Fibroblast of skin of left biceps (primary cell): ENCODE measurements around the gene MMS22L.
A peak's percentile ranks its signal among the peaks of the same experiment; 100 is the strongest.

Experiments
- DNase-seq, 2 experiments: peaks; one replicate each; pipeline ENCODE4 v3.0.0-alpha.2; 2013; ENCODE audit warnings: low read depth in 2 of 2

The MMS22L gene, protein sequence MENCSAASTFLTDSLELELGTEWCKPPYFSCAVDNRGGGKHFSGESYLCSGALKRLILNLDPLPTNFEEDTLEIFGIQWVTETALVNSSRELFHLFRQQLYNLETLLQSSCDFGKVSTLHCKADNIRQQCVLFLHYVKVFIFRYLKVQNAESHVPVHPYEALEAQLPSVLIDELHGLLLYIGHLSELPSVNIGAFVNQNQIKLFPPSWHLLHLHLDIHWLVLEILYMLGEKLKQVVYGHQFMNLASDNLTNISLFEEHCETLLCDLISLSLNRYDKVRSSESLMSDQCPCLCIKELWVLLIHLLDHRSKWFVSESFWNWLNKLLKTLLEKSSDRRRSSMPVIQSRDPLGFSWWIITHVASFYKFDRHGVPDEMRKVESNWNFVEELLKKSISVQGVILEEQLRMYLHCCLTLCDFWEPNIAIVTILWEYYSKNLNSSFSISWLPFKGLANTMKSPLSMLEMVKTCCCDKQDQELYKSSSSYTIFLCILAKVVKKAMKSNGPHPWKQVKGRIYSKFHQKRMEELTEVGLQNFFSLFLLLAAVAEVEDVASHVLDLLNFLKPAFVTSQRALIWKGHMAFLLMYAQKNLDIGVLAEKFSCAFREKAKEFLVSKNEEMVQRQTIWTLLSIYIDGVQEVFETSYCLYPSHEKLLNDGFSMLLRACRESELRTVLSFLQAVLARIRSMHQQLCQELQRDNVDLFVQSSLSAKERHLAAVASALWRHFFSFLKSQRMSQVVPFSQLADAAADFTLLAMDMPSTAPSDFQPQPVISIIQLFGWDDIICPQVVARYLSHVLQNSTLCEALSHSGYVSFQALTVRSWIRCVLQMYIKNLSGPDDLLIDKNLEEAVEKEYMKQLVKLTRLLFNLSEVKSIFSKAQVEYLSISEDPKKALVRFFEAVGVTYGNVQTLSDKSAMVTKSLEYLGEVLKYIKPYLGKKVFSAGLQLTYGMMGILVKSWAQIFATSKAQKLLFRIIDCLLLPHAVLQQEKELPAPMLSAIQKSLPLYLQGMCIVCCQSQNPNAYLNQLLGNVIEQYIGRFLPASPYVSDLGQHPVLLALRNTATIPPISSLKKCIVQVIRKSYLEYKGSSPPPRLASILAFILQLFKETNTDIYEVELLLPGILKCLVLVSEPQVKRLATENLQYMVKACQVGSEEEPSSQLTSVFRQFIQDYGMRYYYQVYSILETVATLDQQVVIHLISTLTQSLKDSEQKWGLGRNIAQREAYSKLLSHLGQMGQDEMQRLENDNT

DNA sequence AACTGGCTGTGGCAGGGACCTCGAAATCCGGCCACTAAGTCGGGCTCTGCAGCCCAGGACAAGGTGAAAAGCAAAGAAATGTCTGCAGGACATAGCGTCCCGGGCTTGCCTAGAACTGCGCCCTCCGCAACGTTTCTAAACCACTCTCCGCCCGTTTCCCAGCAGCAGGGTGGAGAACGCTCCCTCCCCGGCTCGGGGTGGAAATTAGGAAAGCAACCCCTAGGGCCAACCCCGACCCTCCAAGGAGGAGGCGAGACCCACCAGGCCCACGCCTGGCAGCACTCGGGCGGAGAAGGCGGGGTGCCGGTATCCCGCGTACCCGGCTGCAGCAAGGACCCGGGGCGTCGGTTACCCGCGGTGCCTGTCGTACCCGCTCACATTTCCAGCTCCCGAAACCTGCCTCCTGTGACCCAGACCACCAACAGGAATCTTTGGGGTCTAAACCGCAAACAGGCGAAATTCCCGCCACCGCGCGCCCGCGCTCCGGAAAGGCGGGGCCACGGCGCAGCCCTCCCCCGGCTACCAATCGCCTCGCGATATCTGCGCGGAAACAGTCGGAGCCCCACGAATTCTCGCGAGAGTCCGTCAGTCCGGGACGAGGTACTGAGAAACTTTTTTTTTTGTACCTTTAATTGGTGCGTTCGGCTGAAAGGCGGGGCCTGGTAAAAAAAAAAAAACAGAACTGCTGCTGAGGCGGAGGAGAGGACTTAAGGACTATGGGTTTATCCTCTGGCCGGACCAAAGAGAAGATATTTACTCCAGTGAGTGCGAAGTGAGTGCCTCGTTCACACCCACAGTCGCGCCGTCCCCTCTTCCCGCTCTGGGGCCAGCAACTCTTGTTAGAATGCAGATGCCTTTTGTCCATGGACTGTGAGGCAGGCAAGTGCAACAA is at the start of gene MMS22L:
TSS of gene MMS22L (minus strand) at position 491 of the 892 bp plus-strand sequence. CDS start 739 bp downstream, outside the sequence.
- DNase-seq: peak; percentile 88 to 91

DNA sequence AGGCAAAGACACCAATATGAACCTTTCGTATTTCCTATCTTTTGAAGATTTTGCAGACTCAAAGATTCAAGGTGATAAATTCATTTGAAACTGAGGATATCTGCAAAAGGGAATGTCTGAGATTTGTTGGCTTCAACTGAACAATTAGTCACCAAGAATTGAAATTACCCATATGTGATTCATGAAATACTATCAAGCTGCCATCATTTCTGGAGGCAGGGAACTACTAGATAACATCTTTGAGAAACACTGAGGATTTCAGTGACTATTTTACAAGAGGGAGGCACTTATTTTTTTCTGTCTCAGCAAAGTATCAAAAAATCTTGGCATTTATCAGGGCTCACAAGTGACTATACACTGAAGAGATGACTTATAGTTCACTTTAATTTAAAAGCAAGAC is 39.8 kb upstream of the MMS22L start:
- peak; percentile 6 to 13 for DNase-seq

DNA sequence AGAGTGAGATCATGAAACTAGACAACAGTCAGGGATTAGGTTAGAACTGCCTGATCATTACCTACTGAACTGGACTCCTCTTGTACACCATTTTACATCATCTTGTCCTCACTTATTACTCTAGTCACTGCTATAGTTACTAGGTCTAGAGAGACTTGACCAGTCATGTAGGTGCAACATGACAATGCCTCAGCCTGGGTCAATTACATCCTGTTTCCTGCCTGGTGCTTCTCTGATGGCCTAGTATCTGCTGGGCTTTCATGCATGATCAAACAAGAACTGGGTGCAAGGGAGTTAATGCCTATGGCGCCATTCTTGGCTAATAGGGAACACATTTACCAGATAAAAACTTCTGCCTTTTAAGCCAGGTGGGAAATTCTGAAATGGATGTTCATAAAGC is 39.2 kb upstream of the MMS22L start:
- no peak for DNase-seq

DNA sequence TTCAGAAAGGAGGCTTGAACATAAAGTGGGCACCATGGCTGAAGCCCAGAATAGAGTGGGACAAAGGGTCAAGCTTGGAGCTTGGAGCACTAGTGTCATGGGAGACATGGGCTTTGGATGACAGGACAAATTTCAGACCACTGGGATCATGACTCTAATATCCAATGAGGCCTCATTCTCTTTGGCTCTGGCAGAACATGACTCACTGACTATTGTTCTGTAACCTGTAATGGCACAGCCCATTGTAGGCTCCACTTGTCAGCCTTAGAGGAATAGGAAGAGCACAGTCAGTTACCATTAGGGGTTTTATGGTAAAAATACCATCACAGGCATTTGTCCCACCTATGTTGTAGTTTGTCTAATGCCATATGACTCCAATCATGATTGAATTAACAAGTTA is 34.0 kb upstream of the MMS22L start:
- no peak for DNase-seq

DNA sequence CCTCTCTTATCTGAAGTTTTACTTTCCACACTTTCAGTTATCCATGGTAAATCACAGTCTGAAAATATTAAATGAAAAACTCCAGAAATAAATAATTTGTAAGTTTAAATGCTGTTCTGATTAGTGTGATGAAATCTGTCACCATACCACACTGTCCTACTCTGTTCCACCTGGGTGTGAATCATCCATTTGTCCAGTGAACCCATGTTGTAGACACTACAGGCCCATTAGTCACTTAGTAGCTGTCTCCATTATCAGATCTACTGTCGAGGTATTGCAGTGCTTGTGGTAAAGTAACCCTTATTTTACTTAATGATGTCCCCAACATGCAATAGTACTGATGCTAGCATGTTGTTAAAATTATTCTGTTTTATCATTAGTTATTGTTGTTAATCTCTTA is 29.2 kb upstream of the MMS22L start:
- no peak for DNase-seq

DNA sequence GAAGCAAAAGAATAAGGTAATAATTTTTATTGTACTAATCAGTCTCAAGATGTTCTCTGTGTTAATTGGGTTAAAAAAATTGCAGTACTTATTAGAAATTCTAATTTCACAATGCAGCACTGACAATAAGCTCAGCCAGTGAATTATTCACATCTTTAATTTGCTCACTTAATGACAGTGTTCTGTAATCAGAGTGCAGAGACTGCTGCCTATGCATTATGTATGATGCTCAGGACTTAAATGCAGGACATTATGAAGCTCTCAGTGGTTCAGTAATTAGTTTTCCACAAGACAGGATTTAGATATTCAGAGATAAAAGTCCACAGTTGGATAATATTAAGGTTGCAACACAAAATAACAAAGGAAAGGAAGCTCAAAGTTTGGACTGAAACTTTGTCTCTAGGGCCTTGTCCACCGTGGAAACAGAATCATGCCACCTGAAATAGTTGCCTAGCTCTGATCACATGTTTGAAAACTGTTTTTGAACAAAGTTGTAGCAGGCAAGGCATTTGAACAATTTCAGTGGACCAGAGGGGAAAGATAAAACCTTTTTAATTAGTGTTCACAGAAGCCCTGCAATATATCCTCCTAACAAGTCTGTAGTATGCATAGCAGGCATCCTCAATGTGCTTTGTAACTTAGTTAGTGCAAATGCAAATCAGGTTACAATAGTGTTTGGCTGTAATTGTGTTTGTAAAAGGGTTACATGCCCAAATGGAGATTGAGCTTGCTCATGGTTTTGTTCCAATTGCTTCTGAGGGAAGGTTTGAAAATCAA is 23.7 kb upstream of the MMS22L start:
- DNase-seq: no peak

DNA sequence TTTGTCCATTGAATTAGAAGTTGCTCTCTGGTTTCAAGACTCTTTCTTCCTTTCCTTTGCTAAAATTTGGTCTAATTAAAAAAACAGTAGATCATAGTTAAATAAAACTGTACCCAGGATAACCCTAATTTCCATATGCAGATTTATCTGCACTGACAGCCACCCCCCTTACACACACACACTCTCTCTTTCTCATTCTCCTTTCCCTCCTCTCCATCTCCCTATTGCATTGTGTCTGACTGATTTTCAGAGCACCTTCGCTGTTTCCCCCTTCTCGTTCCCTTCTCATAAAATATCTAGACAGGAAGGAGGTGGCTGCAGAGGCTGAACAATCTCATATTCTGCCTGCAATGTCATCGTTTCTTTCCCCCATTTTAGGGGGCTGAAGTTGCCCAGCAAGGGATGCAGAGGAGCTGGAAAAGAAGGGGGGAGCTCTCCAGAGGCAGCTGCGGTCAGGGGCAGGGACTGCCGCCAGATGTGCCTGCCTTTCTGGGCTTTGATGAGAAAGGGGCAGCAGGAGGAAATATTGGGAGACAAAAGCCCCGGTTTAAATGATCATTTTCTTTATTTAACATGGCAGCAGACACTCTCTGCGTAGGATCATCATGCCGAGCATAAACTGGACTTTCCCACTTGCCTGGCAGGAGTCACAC is 22.5 kb upstream of the MMS22L start:
- no peak for DNase-seq

DNA sequence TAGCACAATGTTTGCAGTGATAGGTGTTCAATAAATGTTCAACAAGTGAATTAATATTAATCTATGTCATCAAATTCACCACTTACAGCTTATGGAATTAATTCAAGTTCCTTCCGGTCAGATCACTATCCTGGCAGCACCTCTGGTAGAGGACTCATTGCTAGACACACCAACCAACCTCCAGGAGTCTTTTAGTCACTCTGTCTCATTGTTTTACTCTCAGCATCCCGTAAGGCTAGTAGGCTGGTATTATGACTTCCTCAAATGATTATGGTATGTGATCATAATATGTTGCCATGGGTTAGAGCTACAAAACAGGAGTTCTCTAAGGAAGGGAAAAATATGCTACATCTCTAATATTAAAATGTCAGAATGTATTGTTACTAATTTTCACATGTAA is 21.7 kb upstream of the MMS22L start:
- no peak for DNase-seq

DNA sequence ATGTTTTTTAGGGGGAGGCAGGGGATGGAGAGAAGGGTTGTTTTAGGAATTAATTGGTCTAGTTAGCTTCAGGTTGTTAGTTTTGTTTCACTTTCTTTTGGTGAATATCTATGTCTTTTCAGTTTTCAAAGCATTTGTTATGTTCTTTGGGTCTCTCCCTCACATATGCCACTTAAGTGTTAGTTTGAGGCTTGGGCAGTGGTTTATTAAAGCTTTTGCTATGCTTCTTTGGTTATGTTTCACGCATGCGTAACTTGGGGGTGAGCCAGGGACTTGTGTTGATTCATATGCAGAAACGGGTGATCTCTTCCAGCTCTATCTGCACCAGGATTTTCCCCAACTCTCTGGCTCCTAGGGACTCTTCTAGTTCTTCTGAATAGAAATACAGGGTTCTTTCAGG is 11.4 kb upstream of the MMS22L start:
- DNase-seq: no peak

DNA sequence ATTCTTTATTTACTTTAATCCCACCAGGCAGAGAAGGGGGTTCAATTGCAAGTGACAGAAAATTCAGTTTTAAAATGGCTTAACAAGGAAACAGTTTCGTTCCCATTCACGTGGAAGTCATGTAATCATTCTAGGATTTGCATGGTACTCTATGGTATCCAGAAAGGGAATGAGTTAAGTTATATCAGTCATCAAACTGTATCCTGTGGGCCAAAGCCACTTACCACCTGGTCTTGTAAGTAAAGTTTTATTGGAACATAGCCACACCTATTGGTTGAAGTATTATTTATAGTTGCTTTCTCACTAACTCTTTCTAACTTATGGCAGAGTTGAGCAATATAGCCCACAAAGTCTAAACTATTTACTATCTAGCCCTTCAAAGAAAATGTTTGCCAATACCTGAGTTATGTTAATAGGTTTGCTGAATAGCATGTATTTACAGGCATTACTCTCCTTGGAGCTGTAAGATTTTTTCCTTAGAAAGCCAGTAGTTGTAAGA is 10.2 kb upstream of the MMS22L start:
- no peak for DNase-seq

DNA sequence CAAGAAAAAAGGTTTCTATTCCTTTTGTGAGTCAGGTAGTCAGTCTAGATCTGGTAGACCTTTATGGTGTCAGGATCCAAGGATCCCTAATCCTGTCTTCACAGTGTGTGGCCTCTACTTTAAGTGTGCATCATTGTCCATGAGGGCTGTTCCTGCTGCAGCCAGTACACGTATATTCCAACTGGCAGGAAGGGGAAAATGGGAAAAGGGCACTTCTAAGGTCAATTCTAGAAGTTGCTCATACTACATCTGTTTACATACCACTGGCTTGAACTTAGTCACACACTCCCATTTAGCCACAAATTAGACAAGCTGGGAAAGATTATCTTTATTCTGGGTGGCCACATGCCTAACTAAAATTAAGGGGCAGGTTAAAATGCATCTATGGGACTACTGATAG is 9.7 kb upstream of the MMS22L start:
- no peak for DNase-seq

DNA sequence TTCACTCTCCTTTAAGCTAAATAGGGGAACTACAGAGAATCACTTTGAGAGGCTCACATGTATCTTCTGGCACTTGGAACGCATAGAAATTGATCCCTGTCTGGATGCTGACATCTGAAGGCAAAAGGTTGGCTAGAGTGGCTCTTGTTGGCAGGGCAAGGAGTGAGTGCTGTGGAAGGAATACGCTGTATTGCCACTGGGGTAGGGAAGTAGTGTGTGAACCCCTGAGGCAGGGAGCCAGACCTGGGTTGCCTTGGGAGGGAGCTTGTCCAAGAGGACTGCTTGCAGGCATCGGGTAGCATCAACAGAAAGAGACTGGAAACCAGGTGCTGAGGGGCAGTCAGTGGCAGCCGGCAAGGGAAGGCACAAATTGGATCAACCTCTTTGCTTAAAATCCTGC is 8.9 kb upstream of the MMS22L start:
- no peak for DNase-seq

DNA sequence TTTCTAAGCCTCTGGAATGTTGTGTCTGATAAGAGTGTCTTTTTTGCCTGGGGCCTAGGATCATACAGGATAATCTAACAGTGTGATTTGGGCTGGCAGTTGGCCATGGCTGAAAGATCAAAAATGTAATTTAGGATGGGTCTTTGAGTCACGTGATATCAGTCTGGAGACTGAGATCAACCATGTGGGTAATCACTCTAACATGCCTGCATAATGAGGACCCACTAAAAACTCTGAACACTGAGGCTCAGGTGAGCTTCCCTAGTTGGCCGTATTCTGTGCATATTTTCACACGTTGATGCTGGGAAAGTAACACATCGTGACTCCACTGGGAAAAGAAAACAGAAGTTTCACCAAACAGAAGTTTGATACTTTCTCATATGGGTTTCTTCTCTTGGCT is 6.3 kb upstream of the MMS22L start:
- no peak for DNase-seq

DNA sequence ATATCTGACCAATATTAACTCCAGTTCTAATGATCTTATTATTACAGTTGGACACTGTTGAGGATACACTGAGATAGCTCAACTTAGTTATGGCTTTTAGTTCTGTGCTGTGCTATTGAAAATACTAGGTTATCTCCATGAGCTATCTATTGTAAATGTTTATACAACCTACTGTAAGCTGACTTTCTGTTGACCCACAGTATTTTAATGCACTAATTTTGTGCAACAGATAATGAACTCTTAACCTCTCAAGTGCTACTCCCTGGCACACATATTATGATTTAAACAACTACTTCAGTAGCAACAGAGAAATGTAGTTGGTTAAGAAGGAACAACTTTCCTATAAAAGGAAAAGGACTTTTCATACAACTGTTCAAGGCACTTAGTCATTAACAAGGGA is 5.2 kb upstream of the MMS22L start:
- DNase-seq: no peak

DNA sequence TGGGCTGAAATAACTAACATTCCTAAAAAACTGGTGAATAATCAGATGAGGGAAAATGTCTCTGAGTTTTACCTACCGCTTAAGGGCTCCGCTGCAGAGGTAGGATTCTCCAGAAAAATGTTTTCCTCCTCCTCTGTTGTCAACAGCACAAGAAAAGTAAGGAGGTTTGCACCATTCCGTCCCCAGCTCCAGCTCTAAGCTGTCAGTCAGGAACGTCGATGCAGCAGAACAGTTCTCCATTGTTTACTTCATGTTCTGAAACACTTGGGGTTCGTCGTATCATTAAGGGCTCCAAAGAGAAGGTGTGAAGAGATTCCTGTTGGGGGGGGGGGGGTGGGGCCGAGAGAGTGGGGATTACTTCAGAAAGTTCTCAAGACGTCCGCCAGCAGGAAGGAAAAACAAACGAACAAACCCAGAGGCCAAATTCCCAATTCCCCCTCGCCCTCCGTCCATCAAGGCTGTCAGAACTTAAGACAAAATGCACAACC is 734 bp downstream of the MMS22L start:
- DNase-seq: no peak

DNA sequence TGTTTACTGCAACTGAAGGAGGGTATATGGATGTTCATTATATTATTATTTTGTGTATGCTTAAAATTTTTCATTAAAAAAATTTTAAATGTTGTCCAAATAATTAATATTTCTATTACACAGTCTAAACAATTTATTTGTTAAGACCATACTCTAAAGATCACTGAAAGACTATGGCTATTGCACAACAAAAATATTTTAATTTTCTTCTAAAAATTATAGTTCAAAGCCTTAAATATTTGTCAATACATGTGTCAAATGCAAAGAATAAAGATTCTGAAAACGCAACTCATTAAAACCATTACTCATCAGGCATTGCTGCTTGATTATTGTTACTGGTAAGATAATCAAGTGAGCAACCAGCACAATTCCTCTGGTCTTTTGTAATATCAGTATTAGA is 2.2 kb downstream of the MMS22L start:
- DNase-seq: no peak

DNA sequence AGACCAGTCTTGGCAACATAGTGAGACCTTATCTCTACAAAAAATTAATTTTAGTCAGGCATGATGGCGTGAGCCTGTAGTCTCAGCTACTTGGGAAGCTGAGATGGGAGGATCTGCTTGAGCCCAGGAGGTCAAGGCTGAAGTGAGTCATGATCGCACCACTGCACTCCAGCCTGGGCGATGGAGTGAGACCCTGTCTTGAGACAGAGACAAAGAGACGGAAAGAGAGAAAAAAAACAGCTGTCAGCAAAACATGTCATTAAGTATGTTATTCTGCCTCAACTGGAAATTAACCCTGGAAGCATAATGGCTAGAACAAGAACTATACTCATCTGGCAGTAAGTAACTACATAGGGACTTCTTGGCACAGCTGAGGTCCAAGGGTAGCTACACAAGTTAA is 7.2 kb downstream of the MMS22L start:
- no peak for DNase-seq

DNA sequence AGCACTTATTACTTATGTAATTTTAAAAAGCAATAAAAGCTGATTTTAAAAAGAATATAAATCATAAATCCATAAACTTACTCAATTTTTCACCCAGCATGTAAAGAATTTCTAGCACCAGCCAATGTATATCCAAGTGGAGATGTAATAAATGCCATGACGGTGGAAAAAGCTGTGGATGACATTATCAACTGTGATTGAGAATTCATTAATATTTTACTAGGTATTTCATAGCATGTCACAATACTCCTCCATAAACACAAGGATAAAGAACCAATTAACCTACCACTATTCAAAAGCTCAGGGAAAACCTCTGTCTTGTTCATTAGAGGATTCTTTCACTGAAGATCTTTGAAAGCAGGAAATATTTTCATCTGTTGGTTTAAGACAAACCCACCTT is 13.2 kb downstream of the MMS22L start:
- DNase-seq: no peak

DNA sequence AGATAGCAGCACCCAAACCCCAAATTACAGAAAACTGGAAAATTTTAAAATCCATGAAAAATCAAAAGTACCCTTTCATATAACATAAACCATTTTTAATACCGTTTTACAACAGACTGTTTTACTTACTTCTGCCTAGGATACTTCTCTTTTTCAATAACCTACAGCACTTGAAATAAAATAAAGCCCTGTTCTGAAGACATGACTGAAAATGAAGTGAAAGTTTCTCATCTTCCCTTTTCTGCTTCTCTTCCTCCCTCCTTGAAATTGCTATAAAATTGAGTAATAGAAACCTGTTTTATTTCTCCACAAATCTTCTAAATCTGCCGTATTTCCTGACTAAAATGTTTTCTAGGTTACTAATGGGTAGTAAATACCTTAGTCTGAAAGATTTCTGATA is 20.3 kb downstream of the MMS22L start:
- DNase-seq: no peak

DNA sequence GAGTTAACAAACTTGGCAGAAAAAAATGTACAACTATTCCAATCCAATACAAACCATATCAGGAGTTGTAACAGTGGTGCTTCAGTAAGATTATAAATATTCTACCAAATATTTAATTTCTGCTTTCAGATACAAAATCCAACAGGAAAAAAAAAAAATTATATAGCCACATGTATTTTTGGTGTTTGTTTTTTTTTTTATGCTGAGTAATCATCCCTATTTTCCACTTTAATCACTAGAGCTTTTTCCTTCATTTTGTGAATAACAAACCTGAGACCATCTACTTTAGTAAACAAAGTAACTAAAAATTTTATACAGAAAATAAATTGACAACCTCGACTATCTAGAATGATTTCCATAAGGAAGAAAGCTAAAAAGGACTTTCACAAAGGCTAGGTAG is 36.2 kb downstream of the MMS22L start:
- no peak for DNase-seq
